HepG2 (cell line): ENCODE results near the gene KIF19. TPM values are rescaled to one million over a fixed set of nuclear protein-coding genes. Genes with fewer than 3 reads are reported as not detected.

Experiments used
- BRD4 ChIP-seq: sonication (generic); formaldehyde crosslinking; IDR thresholded peaks from 2 replicates; pipeline ENCODE4 v1.4.0; 2020; ENCODE audit warnings: missing genetic modification reagents
- CENPT ChIP-seq: sonication (generic); formaldehyde crosslinking; IDR thresholded peaks from 2 replicates; pipeline ENCODE4 v1.8.0; 2022; ENCODE audit warnings: low read depth, mild to moderate bottlenecking, moderate library complexity, missing genetic modification reagents
- ERF ChIP-seq: IDR thresholded peaks from 2 replicates; pipeline ENCODE4 v1.6.1; 2018; ENCODE audit warnings: missing biosample characterization, missing genetic modification reagents
- HMGXB3 ChIP-seq: sonication (generic); formaldehyde crosslinking; IDR thresholded peaks from 2 replicates; pipeline ENCODE4 v1.4.0; 2020; ENCODE audit warnings: missing genetic modification reagents, borderline replicate concordance
- KAT7 ChIP-seq: IDR thresholded peaks from 2 replicates; pipeline ENCODE4 v1.6.1; 2018; ENCODE audit warnings: borderline replicate concordance, missing compliant biosample characterization
- KDM2A ChIP-seq: sonication (generic); formaldehyde crosslinking; IDR thresholded peaks from 2 replicates; pipeline ENCODE4 v1.4.0; 2020; ENCODE audit warnings: low read depth, missing genetic modification reagents, borderline replicate concordance
- NCOR1 ChIP-seq: fragments of 200-600 bp; sonication (generic); IDR thresholded peaks from 2 replicates; pipeline ENCODE4 v1.7.0; 2017; ENCODE audit warnings: antibody characterized with exemption, low read length, borderline replicate concordance
- PATZ1 ChIP-seq: sonication (generic); formaldehyde crosslinking; IDR thresholded peaks from 2 replicates; pipeline ENCODE4 v1.4.0; 2020; ENCODE audit warnings: missing genetic modification reagents
- SALL1 ChIP-seq: sonication (generic); formaldehyde crosslinking; IDR thresholded peaks from 2 replicates; pipeline ENCODE4 v1.8.0; 2022; ENCODE audit warnings: mild to moderate bottlenecking, missing genetic modification reagents
- SALL2 ChIP-seq: sonication (generic); formaldehyde crosslinking; IDR thresholded peaks from 2 replicates; pipeline ENCODE4 v1.8.1; 2023; ENCODE audit warnings: mild to moderate bottlenecking, missing genetic modification reagents, inconsistent platforms
- SMAD3 ChIP-seq: sonication (generic); formaldehyde crosslinking; IDR thresholded peaks from 2 replicates; pipeline ENCODE4 v1.4.0; 2020; ENCODE audit warnings: missing genetic modification reagents
- STAT5B ChIP-seq: sonication (generic); formaldehyde crosslinking; IDR thresholded peaks from 2 replicates; pipeline ENCODE4 v1.4.0; 2020; ENCODE audit warnings: missing genetic modification reagents
- YY1 ChIP-seq: IDR thresholded peaks from 2 replicates; pipeline ENCODE4 v1.6.1; 2011; ENCODE audit warnings: low read length, low read depth, moderate library complexity, mild to moderate bottlenecking; ENCODE audit not compliant: insufficient read depth, insufficient replicate concordance
- ZFP36 ChIP-seq: fragments of 150-350 bp; IDR thresholded peaks from 2 replicates; pipeline ENCODE4 v1.6.1; 2018; ENCODE audit warnings: borderline replicate concordance, low read length, low read depth; ENCODE audit not compliant: partially characterized antibody
- ZFP91 ChIP-seq: sonication (generic); formaldehyde crosslinking; IDR thresholded peaks from 2 replicates; pipeline ENCODE4 v1.9.0; 2022; ENCODE audit warnings: missing genetic modification reagents, mild to moderate bottlenecking, borderline replicate concordance
- ZNF205 ChIP-seq: IDR thresholded peaks from 2 replicates; pipeline ENCODE4 v1.6.1; 2018; ENCODE audit warnings: missing biosample characterization, missing genetic modification reagents
- ZNF501 ChIP-seq: sonication (generic); formaldehyde crosslinking; IDR thresholded peaks from 2 replicates; pipeline ENCODE4 v1.5.1; 2020; ENCODE audit warnings: mild to moderate bottlenecking, moderate library complexity, missing genetic modification reagents
- ZNF563 ChIP-seq: sonication (generic); formaldehyde crosslinking; IDR thresholded peaks from 2 replicates; pipeline ENCODE4 v1.8.0; 2022; ENCODE audit warnings: mild to moderate bottlenecking, moderate library complexity, missing genetic modification reagents
- ZNF747 ChIP-seq: sonication (generic); formaldehyde crosslinking; IDR thresholded peaks from 2 replicates; pipeline ENCODE4 v1.8.1; 2023; ENCODE audit warnings: missing genetic modification reagents, mild to moderate bottlenecking, borderline replicate concordance
- polyA plus RNA-seq, 8 experiments: library from polyadenylated mRNA; depleted of rRNA in 3 of 8; stranded (reverse) in 7 of 8; unstranded in 1 of 8; fragments of >200 nt; fragmentation: Illumina TruSeq in 4 of 8; extraction: Trizol in 4 of 8; gene quantifications; 2 replicates each; pipeline versions ENCODE4 v1.2.1 to v1.2.3, GENCODE V29; 2011 to 2016; ENCODE audit warnings: low read depth in 4 of 8, missing spikeins in 1 of 8, mixed read lengths in 1 of 8; ENCODE audit not compliant: insufficient read depth in 1 of 8
- total RNA-seq, 5 experiments: library from RNA; depleted of rRNA; stranded (reverse); fragments of >200 nt; fragmentation: Illumina TruSeq; extraction: Trizol; gene quantifications; 2 replicates each; pipeline ENCODE4 v1.2.3, GENCODE V29; 2016; ENCODE audit warnings: low read depth in 1 of 5
- TF ChIP-seq, protein P1 (sequence below): sonication (generic); formaldehyde crosslinking; IDR thresholded peaks from 2 replicates; pipeline ENCODE4 v1.5.0; 2020; ENCODE audit warnings: mild to moderate bottlenecking, missing genetic modification reagents, moderate library complexity

The KIF19 gene
- total and polyA plus RNA-seq, 2 of the 13 experiments (the other 11 are each of a cell fraction or from before 2014, with no cell fraction given), result not detected

DNA sequence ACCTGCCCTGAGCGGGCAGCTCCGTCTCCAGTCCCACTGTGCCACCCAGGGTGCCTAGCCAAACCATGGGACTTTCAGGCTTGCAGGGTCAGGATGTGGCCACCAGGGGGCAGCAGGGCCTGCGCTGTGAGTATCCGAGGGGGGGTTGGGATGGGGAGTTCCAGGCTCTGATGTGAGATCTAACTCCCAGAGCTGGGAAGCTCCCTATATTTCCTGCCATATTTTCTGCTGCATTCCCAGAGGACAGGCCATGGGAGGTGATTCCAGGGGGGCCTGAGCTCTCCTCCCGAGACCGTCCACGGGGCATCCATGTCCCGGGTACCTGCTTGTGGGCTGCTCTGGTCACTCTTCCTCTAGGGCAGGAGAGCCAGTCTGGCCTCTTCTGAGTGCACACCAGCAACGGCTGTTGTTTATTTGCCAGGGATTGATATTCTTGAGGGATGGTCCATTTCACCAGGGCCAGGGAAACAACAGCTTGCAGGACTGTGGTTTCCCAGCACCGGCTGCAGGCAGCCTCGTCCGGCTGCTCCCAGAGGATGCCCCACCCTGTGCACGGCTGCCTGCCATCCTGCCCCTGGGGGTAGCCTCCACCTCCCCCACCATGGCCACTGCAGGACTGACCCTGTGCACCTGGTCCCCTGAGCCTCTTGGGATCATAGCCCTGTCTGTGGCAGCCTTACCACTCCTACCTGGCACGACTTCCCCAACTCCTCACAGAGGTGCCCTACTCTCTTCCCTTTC lies 42.5 kb downstream of the KIF19 start (continued):
- TF ChIP-seq ZNF747 (CRISPR knock-in tag), result no peak
- TF ChIP-seq KDM2A (CRISPR knock-in tag), result peak; percentile 48; the same call in 1 of the 2 replicates
- peak; percentile 45; the same call in 1 of the 2 replicates for TF ChIP-seq ZFP91
- TF ChIP-seq ZFP36, result no peak
- peak; percentile 67 for TF ChIP-seq ZNF501
- TF ChIP-seq ERF (CRISPR knock-in tag), result 0 out of 2 replicates have a peak, but pooled peaks have one; percentile 13
- TF ChIP-seq ZNF205 (CRISPR knock-in tag), result no peak
- no peak for TF ChIP-seq HMGXB3 (CRISPR knock-in tag)
- no peak for TF ChIP-seq BRD4 (CRISPR knock-in tag)
- peak; percentile 92 for TF ChIP-seq PATZ1
- no peak for TF ChIP-seq KAT7
- no peak for TF ChIP-seq CENPT (CRISPR knock-in tag)
- TF ChIP-seq STAT5B (CRISPR knock-in tag), result no peak
- no peak for TF ChIP-seq SALL2 (CRISPR knock-in tag)
- no peak for TF ChIP-seq ZNF563 (CRISPR knock-in tag)
- no peak; the same call in 1 of the 2 replicates for TF ChIP-seq SALL1
- TF ChIP-seq YY1, result peak; percentile 57
- TF ChIP-seq, protein P1, sequence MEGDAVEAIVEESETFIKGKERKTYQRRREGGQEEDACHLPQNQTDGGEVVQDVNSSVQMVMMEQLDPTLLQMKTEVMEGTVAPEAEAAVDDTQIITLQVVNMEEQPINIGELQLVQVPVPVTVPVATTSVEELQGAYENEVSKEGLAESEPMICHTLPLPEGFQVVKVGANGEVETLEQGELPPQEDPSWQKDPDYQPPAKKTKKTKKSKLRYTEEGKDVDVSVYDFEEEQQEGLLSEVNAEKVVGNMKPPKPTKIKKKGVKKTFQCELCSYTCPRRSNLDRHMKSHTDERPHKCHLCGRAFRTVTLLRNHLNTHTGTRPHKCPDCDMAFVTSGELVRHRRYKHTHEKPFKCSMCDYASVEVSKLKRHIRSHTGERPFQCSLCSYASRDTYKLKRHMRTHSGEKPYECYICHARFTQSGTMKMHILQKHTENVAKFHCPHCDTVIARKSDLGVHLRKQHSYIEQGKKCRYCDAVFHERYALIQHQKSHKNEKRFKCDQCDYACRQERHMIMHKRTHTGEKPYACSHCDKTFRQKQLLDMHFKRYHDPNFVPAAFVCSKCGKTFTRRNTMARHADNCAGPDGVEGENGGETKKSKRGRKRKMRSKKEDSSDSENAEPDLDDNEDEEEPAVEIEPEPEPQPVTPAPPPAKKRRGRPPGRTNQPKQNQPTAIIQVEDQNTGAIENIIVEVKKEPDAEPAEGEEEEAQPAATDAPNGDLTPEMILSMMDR (CRISPR knock-in tag), result peak; percentile 93
- TF ChIP-seq NCOR1, result no peak
- no peak for TF ChIP-seq SMAD3 (CRISPR knock-in tag)
